HG02943 (cell line): ENCODE results near the gene ELAVL3.
"Not testable (repeated sequence)": the region's sequence is repeated elsewhere in the genome, so short reads cannot be mapped to it uniquely, and the experiment has no call there.

Experiments
- ATAC-seq: cut with Tn5 transposase; IDR thresholded peaks from one replicate; pipeline ENCODE4 v1.9.1; 2021; ENCODE audit warnings: mild to moderate bottlenecking, low read depth, moderate library complexity; ENCODE audit not compliant: unreplicated experiment

The ELAVL3 gene

GRCh38 chr19:11416346-11417052, 64.3 kb downstream of the ELAVL3 start:
- no peak for ATAC-seq

DNA sequence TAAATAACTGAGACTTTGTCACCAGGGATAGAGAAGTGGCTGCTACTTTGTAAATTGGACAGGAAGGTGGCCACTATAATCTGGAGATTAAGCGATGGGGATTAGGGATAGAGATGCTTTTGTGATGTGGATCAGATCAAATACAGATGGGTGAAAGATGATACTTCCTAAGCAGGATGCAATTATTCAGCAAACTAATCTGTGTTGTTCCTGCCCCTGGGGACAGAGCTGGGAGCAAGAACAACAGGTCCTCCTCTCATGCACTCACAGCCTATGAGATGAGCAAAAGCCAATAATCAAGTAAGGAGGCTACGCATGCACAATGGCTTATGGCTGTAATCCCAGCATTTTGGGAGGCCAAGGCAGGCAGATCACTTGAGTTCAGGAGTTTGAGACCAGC, 66.3 kb downstream of the ELAVL3 start:
- ATAC-seq = no peak

GRCh38 chr19:11410682-11411081, 70.2 kb downstream of the ELAVL3 start:
- no peak for ATAC-seq

GRCh38 chr19:11408591-11408990, 72.3 kb downstream of the ELAVL3 start:
- no peak for ATAC-seq

DNA sequence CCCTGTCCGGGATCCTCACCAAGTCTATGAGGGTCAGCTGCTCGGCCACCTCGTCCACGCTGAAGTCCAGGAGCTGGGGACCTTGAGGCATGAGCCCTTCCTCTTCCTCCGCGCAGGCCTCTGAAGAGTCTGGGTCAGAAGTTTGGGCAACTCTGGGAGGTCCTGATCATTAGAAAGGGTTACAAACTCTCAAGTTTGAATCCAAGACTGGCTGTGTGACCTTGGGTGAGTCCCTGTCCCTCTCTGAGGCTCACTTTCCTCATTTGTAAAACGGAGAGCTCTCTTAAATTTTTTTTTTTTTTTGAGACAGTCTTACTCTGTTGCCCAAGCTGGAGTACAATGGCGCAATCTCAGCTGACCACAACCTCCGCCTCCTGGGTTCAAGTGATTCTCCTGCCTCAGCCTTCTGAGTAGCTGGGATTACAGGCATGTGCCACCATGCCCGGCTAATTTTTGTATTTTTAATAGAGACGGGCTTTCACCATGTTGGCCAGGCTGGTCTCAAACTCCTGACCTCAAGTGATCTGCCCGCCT, 74.1 kb downstream of the ELAVL3 start:
- ATAC-seq = not testable (repeated sequence)

DNA sequence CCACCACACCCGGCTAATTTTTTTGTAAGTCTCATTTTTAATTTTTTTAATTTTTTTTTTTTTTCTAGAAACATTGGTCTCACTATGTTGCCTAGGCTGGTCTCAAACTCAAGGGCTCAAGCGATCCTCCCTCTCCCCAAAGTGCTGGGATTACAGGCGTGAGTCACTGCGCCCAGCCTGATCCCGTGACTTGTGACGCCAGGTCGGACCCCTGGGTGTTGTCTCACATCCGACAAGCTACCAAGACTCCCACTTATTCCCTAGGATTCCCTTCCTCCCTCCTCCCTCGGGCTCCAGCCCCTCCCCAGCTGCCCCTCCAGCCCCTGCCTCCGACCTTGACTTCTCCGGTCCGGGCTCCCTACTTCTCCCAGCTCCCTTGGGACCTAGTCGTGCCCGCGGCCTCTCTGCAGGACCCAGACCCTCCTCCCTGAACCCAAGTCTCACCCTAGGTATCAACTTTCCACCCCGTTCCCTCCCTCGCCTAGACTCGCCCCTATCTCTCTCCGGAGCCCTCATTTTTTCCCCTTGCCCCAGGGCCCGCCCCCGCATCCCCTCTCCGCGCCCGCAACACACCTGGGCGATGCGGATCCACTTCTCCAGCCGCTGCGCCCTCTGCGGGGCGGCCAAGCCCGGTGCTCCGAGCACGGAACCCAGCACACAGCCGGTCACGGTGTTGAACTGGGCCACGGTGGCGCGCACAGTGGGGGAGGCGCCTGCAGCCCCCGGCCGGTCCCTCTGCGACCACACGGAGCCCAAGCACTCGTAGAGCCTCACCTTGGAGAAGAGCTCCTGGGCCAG, 74.8 kb downstream of the ELAVL3 start:
- ATAC-seq = no peak

DNA sequence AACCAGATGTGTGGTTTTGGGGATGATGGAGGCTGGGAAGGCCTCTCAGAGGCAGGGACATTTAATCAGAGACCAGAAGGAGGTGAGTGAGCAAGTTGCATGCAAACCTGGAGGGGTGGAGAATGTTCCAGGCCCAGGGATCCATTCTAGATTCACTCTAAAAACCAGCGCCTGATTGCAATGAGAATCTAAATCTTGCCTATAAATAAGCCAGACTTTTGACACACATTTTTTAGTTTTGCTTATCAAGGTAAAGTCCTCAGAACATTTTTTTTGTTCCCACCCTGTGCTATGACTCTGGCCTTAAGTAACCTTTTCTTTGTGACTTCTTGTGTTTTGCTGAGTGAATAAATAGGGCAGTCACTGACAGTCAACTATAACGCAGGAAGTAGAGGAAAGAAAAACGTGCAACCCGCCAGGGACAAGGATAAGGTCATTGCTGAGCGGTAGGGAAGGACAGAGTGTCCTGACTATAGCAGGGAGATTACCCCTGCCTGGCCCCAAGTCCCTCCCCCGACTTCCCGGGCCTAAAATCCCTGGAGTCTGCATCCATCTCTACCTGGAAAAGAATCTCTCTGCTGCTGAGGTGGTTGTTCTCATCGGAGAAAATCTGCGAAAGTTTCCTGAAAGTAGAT, 76.1 kb downstream of the ELAVL3 start:
- no peak for ATAC-seq

DNA sequence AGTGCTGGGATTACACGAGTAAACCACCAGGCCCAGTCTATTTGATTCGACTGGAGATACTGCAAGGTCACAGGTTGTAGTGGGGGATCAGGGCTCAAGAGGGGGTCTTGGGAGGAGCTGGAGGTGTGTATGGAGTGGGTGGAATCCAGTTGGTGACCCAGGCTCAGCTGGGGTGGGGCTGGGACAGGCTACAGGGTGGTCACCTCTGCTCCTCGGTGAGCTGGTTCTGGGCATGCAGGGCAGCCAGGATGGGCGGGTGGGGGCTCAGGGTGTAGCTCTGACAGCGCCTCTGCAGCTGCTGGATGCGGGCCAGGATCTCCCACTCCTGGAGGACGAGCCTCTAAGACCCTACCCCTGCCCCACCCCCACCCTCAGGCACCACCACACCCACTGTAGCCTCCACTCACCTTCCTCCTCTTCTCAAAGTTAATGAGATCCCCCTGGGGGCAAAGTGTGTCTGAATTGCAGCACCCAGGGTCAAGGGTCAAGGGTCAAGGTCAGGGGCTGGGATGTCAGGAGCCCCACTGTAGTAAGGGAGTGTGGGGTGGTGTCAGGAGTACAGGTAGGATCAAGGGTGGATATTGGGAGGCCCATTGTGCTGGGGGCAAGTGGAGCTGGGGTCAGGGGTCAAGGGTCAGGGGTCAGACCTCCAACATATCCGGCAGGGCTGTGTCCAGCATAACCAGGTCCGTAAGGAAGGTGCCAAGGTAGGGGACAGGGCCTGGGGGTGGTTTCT, 78.9 kb downstream of the ELAVL3 start:
- ATAC-seq = no peak
